ENCODE measurements around the gene STARD10. TPM values are rescaled to one million over a fixed set of nuclear protein-coding genes. Genes with fewer than 3 reads are reported as not detected.

Gene STARD10
- total RNA-seq, 2 donors from 2014 or later = 32.2 to 33.3 TPM

GRCh38 chr11:72745925-72746550 is 47.8 kb downstream of the STARD10 start:
- no peak overlapping the region for H3K9ac ChIP-seq (ENCODE audit: extremely low read depth, low read length, poor library complexity, severe bottlenecking)
- peaks cover 3% of the 10 kb centered on the region for H3K36me3 ChIP-seq (ENCODE audit: control insufficient read depth, insufficient read depth, low read length)
- no peak for DNase-seq
- 87 to 88% methylated on average over 6 to 11 of the region's 11 CpGs for WGBS, 2 experiments (ENCODE audit: insufficient coverage in 1 of 2, insufficient read length in 1 of 2)
- no peak overlapping the region for H3K4me3 ChIP-seq (ENCODE audit: low read length)
- no peak overlapping the region for H3K27ac Mint-ChIP-seq
- H3K27me3 Mint-ChIP-seq (ENCODE audit: insufficient read depth) = no peaks in the 10 kb centered on the region
- H3K9me3 Mint-ChIP-seq = no peaks in the 10 kb centered on the region
- no peaks in the 10 kb centered on the region for H3K27me3 ChIP-seq (ENCODE audit: control insufficient read depth, insufficient read depth, low read length, poor library complexity, severe bottlenecking)
- H3K4me1 Mint-ChIP-seq = peaks cover 34% of the 10 kb centered on the region
- TF ChIP-seq CTCF (conservative IDR thresholded peaks at IDR 0.05) = no peak
- no peak overlapping the region for H3K27ac ChIP-seq (ENCODE audit: low read depth, low read length)
- H3K36me3 Mint-ChIP-seq (ENCODE audit: low read depth) = peaks cover 12% of the 10 kb centered on the region
- peaks cover 14% of the 10 kb centered on the region for H3K4me1 ChIP-seq (ENCODE audit: control insufficient read depth, insufficient read depth, low read length)
- H3K9me3 ChIP-seq (ENCODE audit: control insufficient read depth, low read length) = no peaks in the 10 kb centered on the region
- H3K4me3 Mint-ChIP-seq = no peak overlapping the region

- Mint-ChIP-seq H3K27me3 (ENCODE audit: insufficient read depth) (no peaks in the 10 kb centered on the region), H3K27ac (no peak overlapping the region), H3K4me1 (peaks cover 35% of the 10 kb centered on the region), H3K4me3 (no peak overlapping the region), H3K36me3 (ENCODE audit: low read depth) (peaks cover 12% of the 10 kb centered on the region), H3K9me3 (no peaks in the 10 kb centered on the region)
- Histone ChIP-seq H3K9me3 (ENCODE audit: control insufficient read depth, low read length) (no peaks in the 10 kb centered on the region), H3K9ac (ENCODE audit: extremely low read depth, low read length, poor library complexity, severe bottlenecking) (no peak overlapping the region), H3K36me3 (ENCODE audit: control insufficient read depth, insufficient read depth, low read length) (peaks cover 3% of the 10 kb centered on the region), H3K27ac (ENCODE audit: low read depth, low read length) (no peak overlapping the region), H3K27me3 (ENCODE audit: control insufficient read depth, insufficient read depth, low read length, poor library complexity, severe bottlenecking) (no peaks in the 10 kb centered on the region), H3K4me3 (ENCODE audit: low read length) (no peak overlapping the region), H3K4me1 (ENCODE audit: control insufficient read depth, insufficient read depth, low read length) (peaks cover 11% of the 10 kb centered on the region)
- no peak for TF ChIP-seq CTCF (conservative IDR thresholded peaks at IDR 0.05)
- no peak for DNase-seq
- 81 to 87% methylated on average over 3 to 5 of the region's 5 CpGs for WGBS, 2 experiments (ENCODE audit: insufficient coverage in 1 of 2, insufficient read length in 1 of 2)
These were observed 48.3 kb downstream of the STARD10 start for GRCh38 chr11:72745511-72745910.

DNA sequence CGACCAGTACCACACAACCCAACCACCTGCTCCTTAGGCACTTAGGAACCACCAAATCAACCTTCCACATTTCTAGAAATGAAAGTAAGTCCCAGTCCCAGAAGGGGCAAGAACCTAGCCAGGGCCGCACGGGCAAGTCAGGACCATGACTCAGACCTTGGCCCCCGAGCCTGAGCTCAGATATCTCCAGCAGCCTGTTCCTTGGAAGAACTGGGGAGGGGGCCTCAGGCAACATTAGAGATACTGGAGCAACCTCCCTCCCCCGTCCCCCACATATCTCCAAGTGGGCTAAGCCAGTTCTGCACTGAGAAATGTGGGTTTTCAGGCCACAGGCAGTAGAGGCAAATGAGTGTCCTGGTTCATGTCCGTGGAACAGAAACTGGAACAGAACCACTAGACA is 49.4 kb downstream of the STARD10 start:
- 84 to 100% methylated on average over 2 to 6 of the region's 6 CpGs for WGBS, 2 experiments (ENCODE audit: insufficient coverage in 1 of 2, insufficient read length in 1 of 2)
- Histone ChIP-seq H3K36me3 (ENCODE audit: control insufficient read depth, insufficient read depth, low read length) (peaks cover 3% of the 10 kb centered on the region), H3K4me1 (ENCODE audit: control insufficient read depth, insufficient read depth, low read length) (peaks cover 11% of the 10 kb centered on the region), H3K27ac (ENCODE audit: low read depth, low read length) (no peak overlapping the region), H3K27me3 (ENCODE audit: control insufficient read depth, insufficient read depth, low read length, poor library complexity, severe bottlenecking) (no peaks in the 10 kb centered on the region), H3K9ac (ENCODE audit: extremely low read depth, low read length, poor library complexity, severe bottlenecking) (no peak overlapping the region), H3K4me3 (ENCODE audit: low read length) (no peak overlapping the region), H3K9me3 (ENCODE audit: control insufficient read depth, low read length) (no peaks in the 10 kb centered on the region)
- Mint-ChIP-seq H3K27me3 (ENCODE audit: insufficient read depth) (no peaks in the 10 kb centered on the region), H3K36me3 (ENCODE audit: low read depth) (peaks cover 12% of the 10 kb centered on the region), H3K4me1 (peaks cover 46% of the 10 kb centered on the region), H3K27ac (peak overlapping the region; percentile 78), H3K9me3 (no peaks in the 10 kb centered on the region), H3K4me3 (no peak overlapping the region)
- TF ChIP-seq CTCF (conservative IDR thresholded peaks at IDR 0.05) = no peak
- DNase-seq = no peak

All from endodermal cell (in vitro differentiated cells).